A673 (cell line): ENCODE measurements around the gene LRRN2.

Experiments used
- EZH2 ChIP-seq: fragments of 200-600 bp; sonication (generic); IDR thresholded peaks from 2 replicates; pipeline ENCODE4 v1.6.1; 2017; ENCODE audit warnings: borderline replicate concordance, low read depth, mild to moderate bottlenecking, mixed read lengths, antibody characterized with exemption, low read length; ENCODE audit not compliant: poor library complexity, severe bottlenecking
- TF ChIP-seq, protein P1 (sequence below): fragments of 300-800, 200-600 bp; sonication (generic); conservative IDR thresholded peaks from 2 replicates; pipeline ENCODE4 v1.5.1; 2017; ENCODE audit warnings: low read depth, mild to moderate bottlenecking, antibody characterized with exemption, low read length, moderate library complexity, mixed read lengths

DNA sequence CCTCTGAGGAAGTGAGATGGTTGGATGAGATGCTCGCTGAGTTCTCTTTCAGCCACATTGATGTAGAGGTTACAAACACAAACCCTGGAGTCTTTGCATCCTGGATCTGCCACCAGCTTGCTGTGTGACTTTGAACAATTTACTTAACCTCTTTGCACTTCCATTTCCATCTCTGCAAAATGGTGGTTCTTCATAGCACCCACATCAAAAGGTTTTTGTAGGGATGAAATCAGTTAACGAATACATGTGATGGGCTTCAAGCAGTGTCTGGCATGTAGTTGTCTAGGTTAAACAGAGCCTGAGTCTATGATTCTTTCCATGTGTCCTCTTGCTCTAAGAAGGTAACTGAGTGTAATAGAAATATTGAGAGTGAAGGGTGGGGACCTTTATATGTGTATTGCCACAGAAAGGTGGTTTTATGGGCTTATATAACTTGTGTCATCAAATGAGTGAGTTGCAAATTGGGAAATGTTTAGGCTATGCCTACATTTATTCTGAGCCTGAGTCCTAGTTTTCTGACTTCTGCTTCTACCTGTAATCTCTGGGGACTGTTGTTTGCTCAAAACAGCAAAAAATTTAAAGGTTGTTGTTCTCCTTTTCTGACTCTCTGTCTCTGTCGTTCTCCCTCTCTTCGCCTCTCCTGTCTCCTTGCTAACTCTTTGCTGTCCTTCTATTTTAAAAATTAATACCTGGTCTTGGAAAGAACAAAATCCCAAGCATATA is 27.3 kb upstream of the LRRN2 start:
- TF ChIP-seq, protein P1, sequence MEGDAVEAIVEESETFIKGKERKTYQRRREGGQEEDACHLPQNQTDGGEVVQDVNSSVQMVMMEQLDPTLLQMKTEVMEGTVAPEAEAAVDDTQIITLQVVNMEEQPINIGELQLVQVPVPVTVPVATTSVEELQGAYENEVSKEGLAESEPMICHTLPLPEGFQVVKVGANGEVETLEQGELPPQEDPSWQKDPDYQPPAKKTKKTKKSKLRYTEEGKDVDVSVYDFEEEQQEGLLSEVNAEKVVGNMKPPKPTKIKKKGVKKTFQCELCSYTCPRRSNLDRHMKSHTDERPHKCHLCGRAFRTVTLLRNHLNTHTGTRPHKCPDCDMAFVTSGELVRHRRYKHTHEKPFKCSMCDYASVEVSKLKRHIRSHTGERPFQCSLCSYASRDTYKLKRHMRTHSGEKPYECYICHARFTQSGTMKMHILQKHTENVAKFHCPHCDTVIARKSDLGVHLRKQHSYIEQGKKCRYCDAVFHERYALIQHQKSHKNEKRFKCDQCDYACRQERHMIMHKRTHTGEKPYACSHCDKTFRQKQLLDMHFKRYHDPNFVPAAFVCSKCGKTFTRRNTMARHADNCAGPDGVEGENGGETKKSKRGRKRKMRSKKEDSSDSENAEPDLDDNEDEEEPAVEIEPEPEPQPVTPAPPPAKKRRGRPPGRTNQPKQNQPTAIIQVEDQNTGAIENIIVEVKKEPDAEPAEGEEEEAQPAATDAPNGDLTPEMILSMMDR, result no peak
- no peak for TF ChIP-seq EZH2
